OCI-M2 (cell line): ENCODE results near the gene TSHZ2.

Source experiments
- DNase-seq: peaks from one replicate; lab custom pipeline; 2025; ENCODE audit not compliant: unreplicated experiment; lab: John Stamatoyannopoulos, UW

TSHZ2 gene

GRCh38 chr20:53370345-53370961 is 398.3 kb downstream of the TSHZ2 start:
- no peak for DNase-seq

- DNase-seq: no peak
These were observed 399.1 kb downstream of the TSHZ2 start for GRCh38 chr20:53371216-53371615.

GRCh38 chr20:53376021-53376420 is 403.9 kb downstream of the TSHZ2 start:
- DNase-seq: no peak

GRCh38 chr20:53379014-53379832 is 407.1 kb downstream of the TSHZ2 start:
- DNase-seq: no peak

- no peak for DNase-seq
These were observed 407.6 kb downstream of the TSHZ2 start for GRCh38 chr20:53379833-53380120.

GRCh38 chr20:53381568-53382262 is 409.6 kb downstream of the TSHZ2 start:
- no peak for DNase-seq

- no peak for DNase-seq
These were observed 410.2 kb downstream of the TSHZ2 start for GRCh38 chr20:53382263-53382844.

- DNase-seq: no peak
These were observed 411.8 kb downstream of the TSHZ2 start for GRCh38 chr20:53383916-53384315.

- no peak for DNase-seq
These were observed 412.2 kb downstream of the TSHZ2 start for GRCh38 chr20:53384392-53384791.

GRCh38 chr20:53385941-53386767 is 414.0 kb downstream of the TSHZ2 start:
- no peak for DNase-seq

- DNase-seq: no peak
These were observed 416.0 kb downstream of the TSHZ2 start for GRCh38 chr20:53387983-53388675.

- DNase-seq: no peak
These were observed 417.6 kb downstream of the TSHZ2 start for GRCh38 chr20:53389516-53390300.

- no peak for DNase-seq
These were observed 418.6 kb downstream of the TSHZ2 start for GRCh38 chr20:53390770-53391169.

GRCh38 chr20:53394433-53394832 is 422.3 kb downstream of the TSHZ2 start:
- no peak for DNase-seq

- no peak for DNase-seq
These were observed 423.2 kb downstream of the TSHZ2 start for GRCh38 chr20:53395188-53395923.

GRCh38 chr20:53399083-53399482 is 426.9 kb downstream of the TSHZ2 start:
- no peak for DNase-seq

GRCh38 chr20:53399592-53400335 is 427.6 kb downstream of the TSHZ2 start:
- DNase-seq: no peak
